Tibial nerve (tissue), 4 donors: ENCODE data around the gene PLEKHA7.

Source experiments
- CTCF ChIP-seq, 5 experiments: fragments of 200-600 bp in 3 of 5; fragments of 450-650 bp in 2 of 5; sonication (generic) in 3 of 5; IDR thresholded peaks; one replicate each; pipeline ENCODE4 v1.5.1; 2016 to 2019; ENCODE audit warnings: antibody characterized with exemption in 5 of 5, mild to moderate bottlenecking in 3 of 5, moderate library complexity in 2 of 5
- EP300 ChIP-seq, 2 donors: sonication (generic); formaldehyde crosslinking; IDR thresholded peaks; one replicate each; pipeline ENCODE4 v1.6.1; 2017; ENCODE audit warnings: antibody characterized with exemption in 2 of 2, mild to moderate bottlenecking in 1 of 2
- POLR2A ChIP-seq, 2 donors: fragments of 450-650 bp; IDR thresholded peaks; one replicate each; pipeline ENCODE4 v1.6.1; 2017; ENCODE audit warnings: antibody characterized with exemption in 2 of 2, mild to moderate bottlenecking in 2 of 2, moderate library complexity in 2 of 2

GRCh38 chr11:16820324-16821092, 193.7 kb downstream of the PLEKHA7 start:
- TF ChIP-seq CTCF (IDR thresholded peaks at IDR 0.05) (peak; percentile 74 to 90 (median 81)), POLR2A (IDR thresholded peaks at IDR 0.05) (no peak), EP300 (IDR thresholded peaks at IDR 0.05) (peak in 1 of 2 donors; percentile 24)
